Gastrocnemius medialis (tissue), 4 donors: ENCODE results near the gene INTS11. TPM values are rescaled to one million over a fixed set of nuclear protein-coding genes. Genes with fewer than 3 reads are reported as not detected.

ENCODE experiments used
- ATAC-seq, 2 donors: fragments of 150-250 bp; one replicate each; pipeline ENCODE4 v1.9.1; 2016
- DNase-seq, 2 donors: peaks; one replicate each; pipeline ENCODE4 v3.0.0-alpha.2; 2019
- H3K27ac ChIP-seq, 4 donors: fragments of 200-600 bp; sonication (generic); 1 replicate in 1 of 4; 2 replicates in 3 of 4; pipeline ENCODE4 v1.5.1; 2016 to 2018; ENCODE audit warnings: mild to moderate bottlenecking in 2 of 4, moderate library complexity in 1 of 4
- H3K27me3 ChIP-seq, 3 donors: fragments of 200-600 bp; sonication (generic) in 2 of 3; 1 replicate in 1 of 3; 2 replicates in 2 of 3; pipeline versions ENCODE4 v1.5.1 to v1.6.0; 2016 to 2019; ENCODE audit warnings: mild to moderate bottlenecking in 1 of 3, moderate library complexity in 1 of 3
- H3K36me3 ChIP-seq, 2 donors: fragments of 200-600 bp; sonication (generic) in 1 of 2; one replicate each; pipeline ENCODE4 v1.5.1; 2017 to 2018
- H3K4me1 ChIP-seq, 2 donors: fragments of 200-600 bp; sonication (generic) in 1 of 2; one replicate each; pipeline ENCODE4 v1.5.1; 2016 to 2017; ENCODE audit warnings: mild to moderate bottlenecking in 2 of 2
- H3K4me3 ChIP-seq, 4 donors: fragments of 200-600 bp; sonication (generic) in 3 of 4; 1 replicate in 1 of 4; 2 replicates in 3 of 4; pipeline ENCODE4 v1.5.1; 2016 to 2019; ENCODE audit warnings: mild to moderate bottlenecking in 2 of 4
- H3K9me3 ChIP-seq, 3 donors: fragments of 200-600 bp; sonication (generic) in 2 of 3; 1 replicate in 1 of 3; 2 replicates in 2 of 3; pipeline ENCODE4 v1.5.1; 2016 to 2019
- CTCF ChIP-seq, 5 experiments: fragments of 450-650 bp in 3 of 5; fragments of 200-600 bp in 2 of 5; sonication (generic) in 2 of 5; IDR thresholded peaks in 4 of 5; conservative IDR thresholded peaks in 1 of 5; 1 replicate in 4 of 5; 2 replicates in 1 of 5; pipeline ENCODE4 v1.5.1; 2016 to 2019; ENCODE audit warnings: antibody characterized with exemption in 5 of 5, mild to moderate bottlenecking in 3 of 5, moderate library complexity in 3 of 5
- POLR2A ChIP-seq, 2 donors: fragments of 450-650 bp; IDR thresholded peaks; one replicate each; pipeline ENCODE4 v1.6.1; 2017; ENCODE audit warnings: antibody characterized with exemption in 2 of 2, mild to moderate bottlenecking in 2 of 2, moderate library complexity in 2 of 2
- in situ Hi-C, 4 donors: fragments of 200-750 bp; cut with MboI; loops; one replicate each; pipeline versions ENCODE4 v1.15.0 to v1.8.0; 2017; ENCODE audit warnings: low sequenced_read_pairs in 4 of 4
- intact Hi-C: fragments of 100-400 bp; cut with DNase I; formaldehyde crosslinking; loops from one replicate; pipeline ENCODE4 v1.15.1; 2023; ENCODE audit warnings: low total_unique reads
- total RNA-seq, 4 donors: library from RNA; depleted of rRNA; stranded (reverse); fragments of >200 nt; gene quantifications; one replicate each; pipeline versions ENCODE4 v1.1.0 to v1.2.3, GENCODE V29; 2016

INTS11 gene
- total RNA-seq, 4 donors from 2014 or later: 74.0 to 94.4 (median 84.7) TPM

GRCh38 chr1:1320666-1321448, 3.6 kb downstream of the INTS11 start:
- DNase-seq: no peak
- in situ Hi-C loops (no loop called here), intact Hi-C loops (no loop called here)
- TF ChIP-seq CTCF (IDR thresholded peaks at IDR 0.05 in 4 of 5, conservative IDR thresholded peaks at IDR 0.05 in 1 of 5): no peak
- Histone ChIP-seq H3K36me3 (peaks cover 0 to 21% of the 10 kb centered on the region in 2 donors), H3K27me3 (no peaks in the 10 kb centered on the region), H3K4me3 (no peak overlapping the region), H3K9me3 (no peaks in the 10 kb centered on the region), H3K27ac (peak overlapping the region; percentile 5 to 91 (median 31)), H3K4me1 (peaks cover 48 to 60% of the 10 kb centered on the region in 2 donors)
- no peak for ATAC-seq

GRCh38 chr1:1319646-1319941, 4.9 kb downstream of the INTS11 start:
- Histone ChIP-seq H3K27me3 (no peaks in the 10 kb centered on the region), H3K27ac (peak overlapping the region; percentile 5 to 91 (median 80)), H3K4me3 (no peak overlapping the region), H3K4me1 (peaks cover 42 to 50% of the 10 kb centered on the region in 2 donors), H3K9me3 (no peaks in the 10 kb centered on the region), H3K36me3 (peaks cover 0 to 29% of the 10 kb centered on the region in 2 donors)
- no peak for TF ChIP-seq POLR2A (IDR thresholded peaks at IDR 0.05)
- TF ChIP-seq CTCF (IDR thresholded peaks at IDR 0.05 in 4 of 5, conservative IDR thresholded peaks at IDR 0.05 in 1 of 5): no peak
- intact Hi-C loops: loop anchor here (10.0 kb wide), 1 partner anchor 365 kb away; the partner anchor contains the start of gene NOC2L
- ATAC-seq: no peak
- no peak for DNase-seq
- in situ Hi-C loops: no loop called here

- DNase-seq (no peak), ATAC-seq (no peak)
- Histone ChIP-seq H3K27ac (peak overlapping the region; percentile 74 to 91 (median 86)), H3K4me1 (peaks cover 42 to 50% of the 10 kb centered on the region in 2 donors), H3K36me3 (peaks cover 0 to 35% of the 10 kb centered on the region in 2 donors), H3K27me3 (no peaks in the 10 kb centered on the region), H3K9me3 (no peaks in the 10 kb centered on the region), H3K4me3 (no peak overlapping the region)
- TF ChIP-seq POLR2A (IDR thresholded peaks at IDR 0.05) (no peak), CTCF (IDR thresholded peaks at IDR 0.05 in 4 of 5, conservative IDR thresholded peaks at IDR 0.05 in 1 of 5) (no peak)
- intact Hi-C loops: loop anchor here (10.0 kb wide), 1 partner anchor 364 kb away; the partner anchor contains the start of gene NOC2L
- in situ Hi-C loops: no loop called here
Measured at GRCh38 chr1:1318777-1319645, 5.4 kb downstream of the INTS11 start.

- Histone ChIP-seq H3K27ac (peak overlapping the region; percentile 74 to 91 (median 86)), H3K27me3 (no peaks in the 10 kb centered on the region), H3K36me3 (peaks cover 0 to 43% of the 10 kb centered on the region in 2 donors), H3K4me3 (no peak overlapping the region), H3K9me3 (no peaks in the 10 kb centered on the region), H3K4me1 (peaks cover 38 to 45% of the 10 kb centered on the region in 2 donors)
- peak; percentile 83 to 93 for DNase-seq
- in situ Hi-C loops (no loop called here), intact Hi-C loops (loop anchor here (10.0 kb wide), 1 partner anchor 363 kb away; the partner anchor contains the start of gene NOC2L)
- no peak for TF ChIP-seq CTCF (IDR thresholded peaks at IDR 0.05 in 4 of 5, conservative IDR thresholded peaks at IDR 0.05 in 1 of 5)
- TF ChIP-seq POLR2A (IDR thresholded peaks at IDR 0.05): no peak
- ATAC-seq: peak; percentile 96 to 97
Measured at GRCh38 chr1:1318131-1318652, 6.3 kb downstream of the INTS11 start.
